HG02970 (cell line): ENCODE results near the gene ZNF561.
"Not testable (repeated sequence)": the region's sequence is repeated elsewhere in the genome, so short reads cannot be mapped to it uniquely, and the experiment has no call there.

Source experiments
- ATAC-seq: cut with Tn5 transposase; IDR thresholded peaks from one replicate; pipeline ENCODE4 v1.9.1; 2021; ENCODE audit warnings: mild to moderate bottlenecking, moderate library complexity, moderate number of reproducible peaks; ENCODE audit not compliant: unreplicated experiment, low FRiP score

Gene ZNF561

GRCh38 chr19:9621156-9622037 lies at the start of gene ZNF561:
TSS of gene ZNF561 (minus strand) at chr19:9621232. CDS start at chr19:9619456, 1,776 bp downstream.
- peak; percentile 68 for ATAC-seq

- ATAC-seq = no peak
Measured at GRCh38 chr19:9668544-9668943, 47.5 kb upstream of the ZNF561 start.

GRCh38 chr19:9667898-9668297 lies 46.9 kb upstream of the ZNF561 start:
- ATAC-seq = no peak

- ATAC-seq = no peak
Measured at GRCh38 chr19:9658769-9659168, 37.7 kb upstream of the ZNF561 start.

GRCh38 chr19:9653066-9653555 lies 32.1 kb upstream of the ZNF561 start:
- not testable (repeated sequence) for ATAC-seq

GRCh38 chr19:9651464-9651863 lies 30.4 kb upstream of the ZNF561 start:
- ATAC-seq = not testable (repeated sequence)

GRCh38 chr19:9650345-9650744 lies 29.3 kb upstream of the ZNF561 start:
- no peak for ATAC-seq

- ATAC-seq = no peak
Measured at GRCh38 chr19:9645472-9645871, 24.4 kb upstream of the ZNF561 start.

GRCh38 chr19:9644472-9644871 lies 23.4 kb upstream of the ZNF561 start:
- no peak for ATAC-seq

- ATAC-seq = no peak
Measured at GRCh38 chr19:9641810-9642209, 20.8 kb upstream of the ZNF561 start.

- no peak for ATAC-seq
Measured at GRCh38 chr19:9640956-9641355, 19.9 kb upstream of the ZNF561 start.

- no peak for ATAC-seq
Measured at GRCh38 chr19:9636018-9636417, 15.0 kb upstream of the ZNF561 start.

GRCh38 chr19:9627856-9628255 lies 6.8 kb upstream of the ZNF561 start:
- no peak for ATAC-seq

- ATAC-seq = no peak
Measured at GRCh38 chr19:9622531-9622930, 1.5 kb upstream of the ZNF561 start.

GRCh38 chr19:9620842-9621155 lies 233 bp downstream of the ZNF561 start:
- no peak for ATAC-seq

- ATAC-seq = no peak
Measured at GRCh38 chr19:9615844-9616243, 5.2 kb downstream of the ZNF561 start.

- no peak for ATAC-seq
Measured at GRCh38 chr19:9610484-9611113, 10.4 kb downstream of the ZNF561 start.

- ATAC-seq = no peak
Measured at GRCh38 chr19:9608912-9609311, 12.1 kb downstream of the ZNF561 start.

GRCh38 chr19:9597027-9597426 lies 24.0 kb downstream of the ZNF561 start:
- no peak for ATAC-seq

- no peak for ATAC-seq
Measured at GRCh38 chr19:9586764-9587163, 34.3 kb downstream of the ZNF561 start.

- ATAC-seq = peak; percentile 81
Measured at GRCh38 chr19:9584073-9584833, 36.8 kb downstream of the ZNF561 start, which contains the start of gene ZNF121. TSS of gene ZNF121 (minus strand) at chr19:9584504. CDS start at chr19:9568097, 16,407 bp downstream.
